GM19238 (cell line): ENCODE results near the gene ACOT7.

Experiments
- DNase-seq: peaks from one replicate; pipeline ENCODE4 v3.0.0; 2011; ENCODE audit warnings: low spot score; ENCODE audit not compliant: insufficient read length

ACOT7 gene

GRCh38 chr1:6269720-6270400 is 123.7 kb downstream of the ACOT7 start:
- DNase-seq = no peak

- DNase-seq = no peak
Measured at GRCh38 chr1:6269296-6269695, 124.3 kb downstream of the ACOT7 start.

GRCh38 chr1:6268415-6268814 is 125.2 kb downstream of the ACOT7 start:
- DNase-seq = no peak

GRCh38 chr1:6267686-6268322 is 125.8 kb downstream of the ACOT7 start:
- DNase-seq = no peak

GRCh38 chr1:6266641-6267040 is 126.9 kb downstream of the ACOT7 start:
- DNase-seq = no peak

GRCh38 chr1:6265151-6265550 is 128.4 kb downstream of the ACOT7 start:
- no peak for DNase-seq

GRCh38 chr1:6263716-6264115 is 129.9 kb downstream of the ACOT7 start:
- no peak for DNase-seq

GRCh38 chr1:6262555-6263420 is 130.8 kb downstream of the ACOT7 start:
- DNase-seq = no peak

GRCh38 chr1:6261615-6261995 is 132.0 kb downstream of the ACOT7 start:
- no peak for DNase-seq

GRCh38 chr1:6260961-6261614 is 132.5 kb downstream of the ACOT7 start, which contains the start of gene GPR153:
TSS of gene GPR153 (minus strand) at chr1:6261098. CDS start at chr1:6254905, 6,193 bp downstream.
- DNase-seq = peak; percentile 58

GRCh38 chr1:6260433-6260934 is 133.1 kb downstream of the ACOT7 start:
- DNase-seq = no peak

- DNase-seq = peak; percentile 72
Measured at GRCh38 chr1:6259491-6260362, 133.8 kb downstream of the ACOT7 start.

- no peak for DNase-seq
Measured at GRCh38 chr1:6258675-6259074, 134.9 kb downstream of the ACOT7 start.

GRCh38 chr1:6257541-6258069 is 136.0 kb downstream of the ACOT7 start:
- no peak for DNase-seq

- no peak for DNase-seq
Measured at GRCh38 chr1:6256645-6257044, 136.9 kb downstream of the ACOT7 start.

- DNase-seq = no peak
Measured at GRCh38 chr1:6254691-6255090, 138.9 kb downstream of the ACOT7 start.

GRCh38 chr1:6253380-6253779 is 140.2 kb downstream of the ACOT7 start:
- DNase-seq = no peak

GRCh38 chr1:6252374-6252710 is 141.2 kb downstream of the ACOT7 start:
- no peak for DNase-seq

GRCh38 chr1:6251681-6252373 is 141.7 kb downstream of the ACOT7 start:
- DNase-seq = no peak

GRCh38 chr1:6251233-6251632 is 142.3 kb downstream of the ACOT7 start:
- no peak for DNase-seq
